Right atrium auricular region (tissue), 2 donors: ENCODE data around the gene MAGI1. TPM values are rescaled to one million over a fixed set of nuclear protein-coding genes. Genes with fewer than 3 reads are reported as not detected.

ENCODE experiments used
- DNase-seq: peaks from one replicate; pipeline ENCODE4 v3.0.0-alpha.2; 2019; ENCODE audit warnings: low spot score
- H3K27ac ChIP-seq, 2 donors: fragments of 200-600 bp; sonication (generic); 1 replicate in 1 of 2; 2 replicates in 1 of 2; pipeline ENCODE4 v1.5.1; 2016 to 2019
- H3K27me3 ChIP-seq, 2 donors: fragments of 200-600 bp; sonication (generic); one replicate each; pipeline versions ENCODE4 v1.5.1 to v1.6.0; 2017 to 2019
- H3K36me3 ChIP-seq: fragments of 200-600 bp; sonication (generic); one replicate; pipeline ENCODE4 v1.5.1; 2016
- H3K4me1 ChIP-seq, 2 donors: fragments of 200-600 bp; sonication (generic); one replicate each; pipeline versions ENCODE4 v1.5.1 to v1.6.0; 2017 to 2019
- H3K4me3 ChIP-seq, 2 donors: fragments of 200-600 bp; sonication (generic); 1 replicate in 1 of 2; 2 replicates in 1 of 2; pipeline ENCODE4 v1.5.1; 2017 to 2019; ENCODE audit warnings: mild to moderate bottlenecking in 1 of 2, moderate library complexity in 1 of 2
- H3K9me3 ChIP-seq, 2 donors: fragments of 200-600 bp; sonication (generic); one replicate each; pipeline ENCODE4 v1.5.1; 2019
- CTCF ChIP-seq, 2 donors: fragments of 200-600 bp; sonication (generic); IDR thresholded peaks; one replicate each; pipeline ENCODE4 v1.5.1; 2019; ENCODE audit warnings: antibody characterized with exemption in 2 of 2
- total RNA-seq, 2 donors: library from RNA; depleted of rRNA; stranded (reverse); fragments of >200 nt; gene quantifications; one replicate each; pipeline ENCODE4 v1.1.0, GENCODE V29; 2016

MAGI1 gene
- total RNA-seq, 2 donors from 2014 or later = 28.5 to 34.8 TPM

GRCh38 chr3:65563861-65564260 lies 474.9 kb downstream of the MAGI1 start:
- H3K4me1 ChIP-seq = peaks cover 0 to 15% of the 10 kb centered on the region in 2 donors
- no peak overlapping the region for H3K4me3 ChIP-seq
- no peaks in the 10 kb centered on the region for H3K9me3 ChIP-seq
- no peak overlapping the region for H3K27ac ChIP-seq
- no peak for DNase-seq
- H3K27me3 ChIP-seq = no peaks in the 10 kb centered on the region
- TF ChIP-seq CTCF (IDR thresholded peaks at IDR 0.05) = no peak
- H3K36me3 ChIP-seq = no peaks in the 10 kb centered on the region

GRCh38 chr3:65562447-65562846 lies 476.3 kb downstream of the MAGI1 start:
- TF ChIP-seq CTCF (IDR thresholded peaks at IDR 0.05) = no peak
- Histone ChIP-seq H3K4me1 (peaks cover 0 to 10% of the 10 kb centered on the region in 2 donors), H3K4me3 (no peak overlapping the region), H3K27ac (no peak overlapping the region), H3K36me3 (no peaks in the 10 kb centered on the region), H3K9me3 (no peaks in the 10 kb centered on the region), H3K27me3 (no peaks in the 10 kb centered on the region)
- DNase-seq = no peak

GRCh38 chr3:65561617-65562016 lies 477.1 kb downstream of the MAGI1 start:
- H3K36me3 ChIP-seq = no peaks in the 10 kb centered on the region
- no peak overlapping the region for H3K27ac ChIP-seq
- H3K9me3 ChIP-seq = no peaks in the 10 kb centered on the region
- TF ChIP-seq CTCF (IDR thresholded peaks at IDR 0.05) = no peak
- H3K4me3 ChIP-seq = no peak overlapping the region
- no peaks in the 10 kb centered on the region for H3K27me3 ChIP-seq
- no peak for DNase-seq
- peaks cover 0 to 15% of the 10 kb centered on the region in 2 donors for H3K4me1 ChIP-seq

- Histone ChIP-seq H3K9me3 (no peaks in the 10 kb centered on the region), H3K27ac (no peak overlapping the region), H3K4me3 (no peak overlapping the region), H3K4me1 (peaks cover 0 to 18% of the 10 kb centered on the region in 2 donors), H3K36me3 (no peaks in the 10 kb centered on the region), H3K27me3 (no peaks in the 10 kb centered on the region)
- no peak for TF ChIP-seq CTCF (IDR thresholded peaks at IDR 0.05)
- DNase-seq = no peak
Measured at GRCh38 chr3:65560901-65561300, 477.8 kb downstream of the MAGI1 start.

GRCh38 chr3:65560133-65560532 lies 478.6 kb downstream of the MAGI1 start:
- no peak for DNase-seq
- H3K27me3 ChIP-seq = no peaks in the 10 kb centered on the region
- TF ChIP-seq CTCF (IDR thresholded peaks at IDR 0.05) = no peak
- H3K4me3 ChIP-seq = no peak overlapping the region
- H3K9me3 ChIP-seq = no peaks in the 10 kb centered on the region
- peaks cover 0 to 18% of the 10 kb centered on the region in 2 donors for H3K4me1 ChIP-seq
- no peaks in the 10 kb centered on the region for H3K36me3 ChIP-seq
- no peak overlapping the region for H3K27ac ChIP-seq

- no peak for TF ChIP-seq CTCF (IDR thresholded peaks at IDR 0.05)
- Histone ChIP-seq H3K27ac (no peak overlapping the region), H3K27me3 (no peaks in the 10 kb centered on the region), H3K4me1 (peaks cover 0 to 14% of the 10 kb centered on the region in 2 donors), H3K36me3 (no peaks in the 10 kb centered on the region), H3K4me3 (no peak overlapping the region), H3K9me3 (no peaks in the 10 kb centered on the region)
- DNase-seq = no peak
Measured at GRCh38 chr3:65559643-65560042, 479.1 kb downstream of the MAGI1 start.
